Spleen (tissue), 11 donors: ENCODE data around the gene TIMP2. TPM values are rescaled to one million over a fixed set of nuclear protein-coding genes. Genes with fewer than 3 reads are reported as not detected.

ENCODE experiments used
- DNase-seq: peaks from one replicate; pipeline ENCODE4 v3.0.0-alpha.2; 2020
- H3K27ac ChIP-seq, 8 donors: fragments of 200-600 bp; sonication (generic) in 7 of 8; 1 replicate in 4 of 8; 2 replicates in 4 of 8; pipeline versions ENCODE4 v1.5.0 to v1.8.0; 2016 to 2021; ENCODE audit warnings: inconsistent platforms in 4 of 8, mild to moderate bottlenecking in 4 of 8, moderate library complexity in 1 of 8
- H3K27me3 ChIP-seq, 7 donors: fragments of 200-600 bp; sonication (generic) in 6 of 7; replicated peaks in 1 of 7; 1 replicate in 4 of 7; 2 replicates in 3 of 7; pipeline versions ENCODE4 v1.5.0 to v1.8.0; 2016 to 2021; ENCODE audit warnings: inconsistent platforms in 3 of 7, mild to moderate bottlenecking in 1 of 7
- H3K36me3 ChIP-seq, 6 donors: fragments of 200-600 bp; sonication (generic) in 5 of 6; 1 replicate in 4 of 6; 2 replicates in 2 of 6; pipeline versions ENCODE4 v1.5.0 to v1.8.0; 2016 to 2021; ENCODE audit warnings: inconsistent platforms in 2 of 6
- H3K4me1 ChIP-seq, 6 donors: fragments of 200-600 bp; sonication (generic) in 5 of 6; 1 replicate in 3 of 6; 2 replicates in 3 of 6; pipeline versions ENCODE4 v1.5.0 to v1.8.0; 2016 to 2021; ENCODE audit warnings: inconsistent platforms in 3 of 6
- H3K4me3 ChIP-seq, 8 donors: fragments of 200-600 bp; sonication (generic) in 7 of 8; 1 replicate in 4 of 8; 2 replicates in 4 of 8; pipeline versions ENCODE4 v1.5.0 to v1.8.0; 2016 to 2021; ENCODE audit warnings: inconsistent platforms in 4 of 8, mild to moderate bottlenecking in 4 of 8, moderate library complexity in 2 of 8
- H3K9me3 ChIP-seq, 8 donors: fragments of 200-600 bp; sonication (generic) in 7 of 8; 1 replicate in 4 of 8; 2 replicates in 4 of 8; pipeline versions ENCODE4 v1.5.0 to v1.8.0; 2016 to 2021; ENCODE audit warnings: inconsistent platforms in 4 of 8
- CTCF ChIP-seq, 11 experiments: fragments of 200-600 bp in 7 of 11; fragments of 450-650 bp in 4 of 11; sonication (generic) in 4 of 11; IDR thresholded peaks in 8 of 11; conservative IDR thresholded peaks in 3 of 11; 1 replicate in 7 of 11; 2 replicates in 4 of 11; pipeline versions ENCODE4 v1.4.0 to v1.8.0; 2016 to 2021; ENCODE audit warnings: antibody characterized with exemption in 11 of 11, inconsistent platforms in 4 of 11, mild to moderate bottlenecking in 1 of 11
- POLR2A ChIP-seq, 3 donors: fragments of 450-650 bp; IDR thresholded peaks; one replicate each; pipeline ENCODE4 v1.5.1; 2017; ENCODE audit warnings: antibody characterized with exemption in 3 of 3, mild to moderate bottlenecking in 1 of 3
- POLR2AphosphoS5 ChIP-seq, 3 donors: sonication (generic); formaldehyde crosslinking; IDR thresholded peaks; one replicate each; pipeline ENCODE4 v1.5.1; 2017; ENCODE audit warnings: antibody characterized with exemption in 3 of 3
- WGBS, 5 donors: extraction: QIAGEN DNeasy Blood & Tissue Kit in 3 of 5; methylation state at CpG; one replicate each; pipeline versions ENCODE4 v1.1.5 to v1.1.7; 2013 to 2018; 5-methylcytosine and 5-hydroxymethylcytosine counted together
- intact Hi-C: fragments of 100-400 bp; cut with DNase I; formaldehyde crosslinking; loops from one replicate; pipeline ENCODE4 v1.15.0; 2023; ENCODE audit warnings: low total_unique reads
- polyA plus RNA-seq, 3 donors: library from polyadenylated mRNA; stranded (reverse); fragments of 200-250 nt; gene quantifications; one replicate each; pipeline ENCODE4 v1.2.1, GENCODE V29; 2013
- total RNA-seq, 7 donors: library from RNA; depleted of rRNA in 3 of 7; stranded (reverse); fragments of >200 nt in 3 of 7; fragmentation: NEBNext Ultra II Directional in 4 of 7; extraction: Animal tissue kit (Norgen Biotek cat#: 25700) in 4 of 7; gene quantifications; one replicate each; pipeline versions ENCODE4 v1.1.0 to v1.2.1, GENCODE V29; 2016 to 2021
- donor health status: healthy with polysubstance abuse.
- donor health status: DM: no; HTN: no; CAD: no; lungs with moderate emphysema.
- donor health status: DM: no; HTN: no; CAD: no.
- donor health status: Bipolar disorder and iron deficiency.
- donor health status: healthy.
- donor health status: DM: no; HTN: no; CAD: no.
- donor health status: DM: yes; HTN: yes; CAD: no.

TIMP2 gene
- total and polyA plus RNA-seq, 10 donors, result 16.3 to 333 (median 181) TPM

GRCh38 chr17:78825696-78826095, 99.5 kb downstream of the TIMP2 start:
- TF ChIP-seq POLR2A (IDR thresholded peaks at IDR 0.05) (no peak), POLR2AphosphoS5 (IDR thresholded peaks at IDR 0.05) (no peak), CTCF (IDR thresholded peaks at IDR 0.05 in 8 of 11, conservative IDR thresholded peaks at IDR 0.05 in 3 of 11) (no peak)
- Histone ChIP-seq H3K36me3 (peaks cover 0 to 100% (median 97%) of the 10 kb centered on the region in 6 donors), H3K27me3 (no peaks in the 10 kb centered on the region), H3K4me1 (peaks cover 0 to 31% (median 12%) of the 10 kb centered on the region in 6 donors), H3K9me3 (no peaks in the 10 kb centered on the region), H3K4me3 (no peak overlapping the region), H3K27ac (peak overlapping the region in 2 of 8 donors; percentile 38 to 49)
- 75 to 95% (median 95%) methylated on average over 6 of the region's 6 CpGs for WGBS, 5 donors
- DNase-seq, result peak; percentile 62
- intact Hi-C loops, result no loop called here

GRCh38 chr17:78824240-78824639, 100.9 kb downstream of the TIMP2 start:
- 90 to 97% (median 94%) methylated on average over 7 of the region's 7 CpGs for WGBS, 5 donors
- peaks cover 0 to 100% (median 96%) of the 10 kb centered on the region in 6 donors for H3K36me3 ChIP-seq
- H3K9me3 ChIP-seq, result no peaks in the 10 kb centered on the region

GRCh38 chr17:78823282-78824046, 101.7 kb downstream of the TIMP2 start:
- Histone ChIP-seq H3K36me3 (peaks cover 0 to 100% (median 95%) of the 10 kb centered on the region in 6 donors), H3K4me3 (no peak overlapping the region), H3K4me1 (peaks cover 10 to 52% (median 28%) of the 10 kb centered on the region in 6 donors), H3K9me3 (no peaks in the 10 kb centered on the region), H3K27ac (no peak overlapping the region), H3K27me3 (no peaks in the 10 kb centered on the region)
- 78 to 90% (median 81%) methylated on average over 14 of the region's 14 CpGs for WGBS, 5 donors
- peak; percentile 45 for DNase-seq
- intact Hi-C loops, result no loop called here
- no peak for TF ChIP-seq CTCF (IDR thresholded peaks at IDR 0.05 in 8 of 11, conservative IDR thresholded peaks at IDR 0.05 in 3 of 11)
- TF ChIP-seq POLR2A (IDR thresholded peaks at IDR 0.05), result no peak
- no peak for TF ChIP-seq POLR2AphosphoS5 (IDR thresholded peaks at IDR 0.05)

More at GRCh38 chr17:78824240-78824639, 100.9 kb downstream of the TIMP2 start:
- H3K4me3 ChIP-seq, result no peak overlapping the region
- DNase-seq, result no peak
- TF ChIP-seq CTCF (IDR thresholded peaks at IDR 0.05 in 8 of 11, conservative IDR thresholded peaks at IDR 0.05 in 3 of 11) (no peak), POLR2A (IDR thresholded peaks at IDR 0.05) (no peak), POLR2AphosphoS5 (IDR thresholded peaks at IDR 0.05) (no peak)
- no peak overlapping the region for H3K27ac ChIP-seq
- intact Hi-C loops, result no loop called here
- no peaks in the 10 kb centered on the region for H3K27me3 ChIP-seq
- H3K4me1 ChIP-seq, result peaks cover 3 to 44% (median 21%) of the 10 kb centered on the region in 6 donors

- Histone ChIP-seq H3K36me3 (peaks cover 0 to 100% (median 93%) of the 10 kb centered on the region in 6 donors), H3K27me3 (no peaks in the 10 kb centered on the region), H3K9me3 (no peaks in the 10 kb centered on the region), H3K4me3 (no peak overlapping the region), H3K4me1 (peaks cover 17 to 57% (median 36%) of the 10 kb centered on the region in 6 donors), H3K27ac (no peak overlapping the region)
- intact Hi-C loops, result no loop called here
- DNase-seq, result peak; percentile 48
- TF ChIP-seq CTCF (IDR thresholded peaks at IDR 0.05 in 8 of 11, conservative IDR thresholded peaks at IDR 0.05 in 3 of 11) (no peak), POLR2A (IDR thresholded peaks at IDR 0.05) (no peak), POLR2AphosphoS5 (IDR thresholded peaks at IDR 0.05) (peak in 1 of 3 donors; percentile 7)
- WGBS, 5 donors, result 89 to 92% (median 91%) methylated on average over 5 to 14 of the region's 14 CpGs
Observed at GRCh38 chr17:78822552-78822951, 102.6 kb downstream of the TIMP2 start.
